GM19324 (cell line): ENCODE results near the gene WIPF3.
A peak's percentile ranks its signal among the peaks of the same experiment; 100 is the strongest.

Experiments
- ATAC-seq: cut with Tn5 transposase; IDR thresholded peaks from one replicate; pipeline ENCODE4 v1.9.1; 2021; ENCODE audit warnings: mild to moderate bottlenecking, moderate library complexity; ENCODE audit not compliant: unreplicated experiment, low FRiP score

WIPF3 gene

DNA sequence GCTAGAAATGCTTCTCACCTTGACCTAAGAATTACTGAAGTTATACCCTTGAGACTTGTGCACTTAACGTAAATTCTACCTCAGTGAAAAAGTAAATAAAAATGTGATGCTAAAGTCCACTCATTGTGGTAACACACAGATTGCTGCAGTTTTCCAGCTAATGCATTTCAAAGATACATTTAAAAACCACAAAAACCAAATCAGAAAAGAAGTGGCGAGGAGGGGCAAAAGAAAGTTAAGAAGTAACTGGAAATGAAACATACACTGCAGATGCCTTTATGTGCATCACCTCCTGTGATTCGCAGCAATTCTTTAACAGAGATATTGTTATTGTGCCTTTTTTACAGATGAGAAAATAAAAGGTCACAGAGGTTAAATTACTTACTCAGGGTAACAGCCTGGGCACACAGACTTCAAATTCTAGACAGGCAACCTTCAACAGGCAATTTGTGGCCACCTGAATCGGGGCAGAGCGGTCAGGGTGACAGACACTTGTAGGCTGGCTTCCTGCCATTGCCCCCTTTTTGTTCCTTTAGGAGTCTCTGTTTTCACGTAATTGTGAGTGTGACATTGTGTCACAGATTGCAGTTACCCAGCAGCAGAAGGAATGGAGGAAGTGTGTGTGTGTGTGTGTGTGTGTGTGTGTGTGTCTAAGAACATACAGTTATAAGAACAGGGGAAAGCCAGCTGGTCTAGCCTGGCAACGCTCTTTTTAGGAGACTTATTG lies 1.9 kb downstream of the WIPF3 start:
- no peak for ATAC-seq

DNA sequence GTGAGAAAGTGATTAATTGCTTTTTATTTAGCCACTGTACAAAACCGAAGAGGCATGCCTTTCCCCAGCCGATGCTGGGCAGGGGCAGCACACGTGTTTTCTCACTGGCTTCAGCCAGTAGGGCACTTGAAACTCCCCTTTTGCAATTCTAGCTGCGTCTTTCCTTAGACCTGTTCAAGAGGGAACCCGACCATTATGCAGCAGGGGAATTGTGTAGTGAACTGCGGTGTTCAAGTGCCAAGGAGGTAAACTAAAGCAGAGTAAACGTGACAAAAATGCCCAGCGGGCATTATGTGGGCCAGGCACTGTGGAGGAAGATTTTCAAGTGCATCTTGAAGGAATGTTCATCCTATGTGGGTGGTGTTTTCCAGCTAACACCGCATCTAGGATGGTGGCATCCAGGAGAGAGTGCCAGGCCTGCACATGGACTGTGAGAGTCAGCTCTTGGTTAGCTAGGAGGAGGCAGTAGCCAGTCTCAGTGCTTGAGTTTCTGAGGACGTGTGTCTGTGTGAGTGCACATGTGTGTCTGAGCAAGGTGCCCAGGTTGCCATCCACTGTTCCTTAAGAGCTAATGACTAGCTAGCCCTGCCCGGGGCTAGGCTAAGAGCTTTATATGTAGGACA lies 3.3 kb downstream of the WIPF3 start:
- no peak for ATAC-seq

DNA sequence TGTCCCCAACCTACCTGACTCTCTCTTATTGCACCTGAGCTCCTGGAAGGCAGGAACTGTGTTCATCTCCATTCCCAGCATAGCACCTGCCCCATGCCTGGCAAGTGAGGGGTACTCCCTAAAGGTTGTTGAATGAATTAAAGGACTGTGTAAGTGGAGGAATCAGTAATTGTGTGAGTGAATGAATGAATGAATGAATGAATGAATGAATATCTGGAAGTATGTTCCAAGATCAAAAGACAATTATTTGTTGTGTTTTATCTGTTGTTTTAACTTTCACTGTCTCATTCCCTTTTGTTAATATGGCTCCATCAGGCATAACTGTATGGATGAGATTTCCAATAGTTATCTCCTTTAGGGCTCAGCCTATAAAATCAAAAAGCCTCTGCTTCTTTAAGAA lies 4.0 kb downstream of the WIPF3 start:
- no peak for ATAC-seq

DNA sequence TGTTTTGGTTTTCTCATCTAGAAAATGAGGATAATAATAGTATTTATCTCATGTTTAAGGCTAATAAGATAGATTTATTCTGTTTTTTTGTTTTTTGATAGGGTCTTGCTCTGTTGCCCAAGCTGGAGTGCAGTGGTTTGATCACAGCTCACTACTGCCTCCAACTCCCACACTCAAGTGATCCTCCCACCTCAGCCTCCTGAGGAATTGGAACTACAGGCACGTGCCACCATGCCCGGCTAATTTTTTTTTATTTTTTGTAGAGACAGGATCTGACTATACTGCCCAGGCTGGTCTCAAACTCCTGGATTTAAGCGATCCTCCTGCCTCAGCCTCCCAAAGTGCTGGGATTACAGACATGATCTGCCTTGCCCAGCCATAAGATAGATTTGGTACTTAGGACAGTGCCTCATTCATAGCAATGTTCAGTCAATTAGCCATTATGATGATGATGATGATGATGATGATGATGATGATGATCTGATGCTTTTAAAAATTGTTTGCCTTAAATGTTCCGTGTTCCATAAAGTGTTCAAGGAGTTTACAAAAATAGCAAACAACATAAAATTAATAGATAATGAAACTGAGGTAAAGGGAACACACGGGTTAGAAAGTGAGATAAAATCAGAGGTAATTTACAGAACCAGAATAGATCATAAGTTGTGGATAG lies 4.6 kb downstream of the WIPF3 start:
- ATAC-seq = no peak

DNA sequence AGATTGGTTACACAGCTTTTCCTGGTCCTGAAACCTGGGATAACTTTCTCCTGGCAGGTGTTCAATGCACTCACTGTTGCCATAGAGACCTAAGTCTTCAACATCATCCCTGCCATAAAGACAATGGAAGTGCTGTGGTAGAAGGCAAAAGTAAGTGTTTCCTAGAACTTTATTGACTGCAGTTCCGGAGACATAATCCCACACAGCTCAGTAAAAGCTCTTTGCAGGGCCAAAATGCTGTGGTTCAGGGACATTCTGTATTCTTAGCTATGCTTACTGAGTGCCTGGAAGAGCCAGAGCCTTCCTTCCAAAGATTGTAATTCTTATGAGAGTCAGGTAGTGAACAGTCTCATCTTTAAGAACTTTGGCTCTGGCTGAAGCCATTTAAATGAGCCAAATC lies 5.3 kb downstream of the WIPF3 start:
- no peak for ATAC-seq

DNA sequence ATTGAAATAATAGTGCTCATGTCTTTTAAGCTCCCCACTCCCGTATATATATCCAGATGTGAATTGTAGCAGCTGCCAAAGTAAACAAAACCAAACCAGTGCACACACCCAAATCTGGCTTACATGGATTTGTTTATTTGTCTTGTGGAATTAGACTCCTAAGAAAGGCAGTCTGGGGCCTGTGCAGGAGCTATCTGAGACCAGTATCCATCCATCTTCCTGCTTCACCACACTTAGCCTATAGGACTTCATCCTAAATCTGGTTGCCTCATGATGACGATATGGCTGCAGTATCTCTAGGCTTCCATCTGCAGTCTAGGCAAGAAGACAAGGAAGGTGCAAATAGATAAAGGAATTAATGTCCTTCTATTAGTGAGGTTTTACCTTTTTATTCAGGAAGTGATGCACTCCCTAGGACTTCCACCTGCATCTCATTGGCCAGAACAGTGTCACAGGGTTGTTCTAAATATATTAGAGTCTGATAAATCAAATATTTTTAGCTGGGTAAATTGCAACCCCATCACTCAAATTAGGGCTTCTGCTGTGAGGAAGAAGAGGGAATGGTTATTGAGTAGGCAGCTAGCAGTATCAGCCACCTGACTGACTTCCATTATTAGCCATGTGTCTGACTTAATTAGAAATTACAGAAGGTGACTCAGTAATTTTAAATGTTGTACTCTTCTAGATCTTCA lies 6.0 kb downstream of the WIPF3 start:
- no peak for ATAC-seq

DNA sequence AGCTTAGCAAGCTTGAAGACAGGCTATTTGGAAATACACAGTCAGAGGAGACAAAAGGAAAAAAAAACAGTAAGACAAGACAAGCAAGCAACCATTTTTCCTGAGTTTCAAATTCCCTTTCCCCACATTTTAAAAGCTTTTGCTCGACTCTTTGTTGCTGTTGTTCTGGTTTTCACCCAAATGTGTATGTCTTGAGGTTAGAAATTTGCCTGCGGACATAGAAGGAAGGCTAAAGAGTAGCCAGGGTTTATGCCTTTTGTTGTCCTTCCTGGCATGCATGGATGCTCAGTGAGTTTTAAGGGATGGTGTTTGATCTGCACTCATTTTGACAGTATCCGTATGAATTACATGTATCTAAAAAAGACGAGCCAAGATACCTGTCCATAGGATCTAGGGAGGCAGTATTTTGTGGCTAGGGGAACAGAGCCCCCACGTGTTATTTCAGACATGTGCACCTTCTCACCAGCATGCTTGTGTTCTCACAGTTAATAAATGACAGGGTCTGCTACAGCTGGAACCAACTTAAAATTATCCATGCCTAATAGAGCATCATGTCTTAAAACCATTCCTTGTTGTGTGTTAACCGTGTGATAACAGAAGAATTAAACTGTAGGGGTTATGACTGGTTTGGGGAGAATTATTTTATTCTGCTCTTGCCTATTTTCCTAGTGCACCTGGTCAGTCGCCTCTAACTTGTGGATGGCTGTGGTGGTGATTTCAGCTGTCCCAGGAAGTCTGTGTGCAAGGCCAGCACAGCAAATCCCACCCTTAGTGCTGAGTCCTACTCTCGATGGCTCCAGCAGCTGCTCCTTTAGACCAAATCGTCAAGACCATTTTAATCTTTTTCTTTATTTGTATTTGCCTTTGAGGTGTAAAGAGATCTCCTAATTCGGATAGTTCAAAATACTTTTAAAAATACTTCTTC lies 9.1 kb downstream of the WIPF3 start:
- ATAC-seq = no peak

DNA sequence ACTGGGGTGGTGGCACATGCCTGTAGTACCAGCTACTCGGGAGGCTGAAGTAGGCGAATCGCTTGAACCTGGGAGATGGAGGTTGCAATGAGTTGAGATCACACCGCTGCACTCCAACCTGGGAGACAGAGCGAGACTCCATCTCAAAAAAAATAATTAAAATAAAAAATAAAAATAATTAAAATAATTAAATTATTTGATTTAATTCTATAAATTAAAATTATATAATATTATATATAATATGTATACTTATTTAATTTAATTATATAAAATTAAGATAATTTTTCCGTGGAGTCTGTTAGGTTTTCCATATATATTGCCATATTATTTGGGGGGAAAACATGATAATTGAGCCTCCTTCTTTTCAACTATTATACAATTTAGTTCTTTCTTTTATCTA lies 12.0 kb downstream of the WIPF3 start:
- no peak for ATAC-seq

DNA sequence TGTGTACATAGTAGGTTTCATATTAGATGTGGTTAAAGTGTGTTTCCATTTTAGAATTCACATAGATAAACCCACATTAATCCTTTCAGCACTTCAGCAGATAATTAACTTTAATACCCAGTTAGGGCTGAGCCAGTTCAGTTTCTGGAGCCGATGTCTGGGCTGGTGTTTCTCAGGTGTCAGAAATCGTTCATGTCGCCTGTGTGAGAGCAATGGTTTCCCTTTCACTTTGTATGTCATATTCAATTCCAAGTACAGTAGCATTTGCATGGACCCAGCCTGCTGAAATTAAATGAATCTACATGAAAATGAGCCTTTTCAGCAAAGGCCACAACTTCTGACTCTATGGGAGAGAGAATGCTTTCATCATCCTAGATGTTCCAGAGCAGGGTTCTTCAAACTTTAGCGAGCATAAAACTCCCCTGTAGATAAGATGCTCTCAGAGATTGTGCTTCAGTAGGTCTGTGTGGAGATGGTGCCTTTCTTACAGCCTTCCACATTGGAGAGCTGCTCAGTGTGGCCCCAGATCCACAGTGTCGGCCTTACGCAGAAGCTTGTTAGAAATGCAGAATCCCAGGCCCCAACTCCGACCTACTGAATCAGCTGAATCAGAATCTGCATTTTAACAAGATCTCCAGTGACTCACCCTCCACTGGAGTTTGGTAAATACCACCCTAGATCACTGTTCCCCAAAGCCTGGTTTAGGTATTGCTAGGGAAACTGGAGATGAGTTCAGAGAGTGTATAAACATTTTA lies 19.6 kb downstream of the WIPF3 start:
- ATAC-seq = peak; percentile 89

DNA sequence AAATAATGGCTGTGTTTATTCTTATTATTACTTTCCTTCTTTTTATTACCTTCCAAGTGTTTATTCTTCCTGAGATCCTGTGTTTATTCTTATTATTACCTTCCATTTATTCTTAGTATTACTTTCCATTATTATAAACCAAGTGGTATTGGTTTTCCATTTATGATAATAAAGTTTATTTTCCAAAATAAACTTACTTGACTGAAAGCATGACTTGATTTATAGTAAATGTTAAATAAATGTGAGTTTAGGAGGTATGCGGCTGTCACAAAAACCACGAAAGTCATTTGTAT lies 20.2 kb downstream of the WIPF3 start:
- no peak for ATAC-seq

DNA sequence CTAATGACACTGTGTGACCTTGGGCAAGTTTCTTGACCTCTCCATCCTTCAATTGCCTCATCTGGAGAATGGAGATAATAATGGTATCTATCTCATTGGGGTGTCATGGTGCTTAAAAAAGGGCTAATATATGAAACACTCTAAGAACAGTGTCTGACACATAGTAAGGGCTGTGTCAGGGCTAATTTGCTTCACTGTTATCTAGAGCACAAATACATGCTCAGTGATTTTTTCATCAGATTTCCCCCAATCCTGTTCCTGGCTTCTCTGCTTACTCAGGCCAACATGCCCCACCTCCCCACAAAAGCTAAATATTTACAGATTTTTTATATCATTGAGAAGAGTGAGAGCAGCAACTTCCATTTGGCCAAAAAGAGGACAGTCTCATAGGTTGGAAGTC lies 20.6 kb downstream of the WIPF3 start:
- no peak for ATAC-seq

DNA sequence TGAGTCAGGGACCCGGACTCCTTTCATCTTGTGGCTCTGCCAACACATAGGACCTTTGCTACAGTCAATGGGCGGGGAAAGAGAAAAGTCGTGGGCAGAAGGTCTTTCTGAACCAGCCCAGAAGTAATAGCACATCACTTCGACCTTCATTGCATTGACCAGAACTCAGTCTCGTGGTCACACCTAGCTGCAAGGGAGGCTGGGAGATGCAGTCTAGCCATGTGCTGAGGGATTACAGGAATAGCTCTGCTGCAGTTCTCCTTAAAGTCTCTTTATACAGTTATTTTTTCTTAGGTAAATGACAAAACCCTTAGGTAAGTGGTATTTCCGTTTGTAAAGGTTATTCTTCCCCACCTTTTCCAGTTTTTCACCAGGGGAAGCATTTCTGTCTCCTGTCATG lies 25.4 kb downstream of the WIPF3 start:
- no peak for ATAC-seq

DNA sequence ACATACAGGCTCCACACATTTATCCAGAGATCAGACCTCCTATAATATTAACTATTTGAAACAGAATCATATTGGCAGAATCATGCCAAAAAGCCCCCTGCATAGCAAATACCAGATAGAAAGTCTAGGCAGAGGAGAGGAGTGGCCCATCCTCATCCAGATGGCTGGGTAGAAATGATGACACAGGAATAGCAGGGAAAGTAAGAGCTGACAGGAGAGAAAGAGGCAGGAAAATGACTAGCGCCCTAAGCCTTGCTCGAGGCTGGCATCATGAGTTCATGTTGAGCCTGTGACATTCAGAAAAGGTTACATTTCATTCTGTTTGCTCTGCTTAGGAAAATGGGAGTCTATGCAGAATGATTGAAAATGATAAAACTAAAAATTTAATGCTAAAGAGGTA lies 27.6 kb downstream of the WIPF3 start:
- no peak for ATAC-seq

DNA sequence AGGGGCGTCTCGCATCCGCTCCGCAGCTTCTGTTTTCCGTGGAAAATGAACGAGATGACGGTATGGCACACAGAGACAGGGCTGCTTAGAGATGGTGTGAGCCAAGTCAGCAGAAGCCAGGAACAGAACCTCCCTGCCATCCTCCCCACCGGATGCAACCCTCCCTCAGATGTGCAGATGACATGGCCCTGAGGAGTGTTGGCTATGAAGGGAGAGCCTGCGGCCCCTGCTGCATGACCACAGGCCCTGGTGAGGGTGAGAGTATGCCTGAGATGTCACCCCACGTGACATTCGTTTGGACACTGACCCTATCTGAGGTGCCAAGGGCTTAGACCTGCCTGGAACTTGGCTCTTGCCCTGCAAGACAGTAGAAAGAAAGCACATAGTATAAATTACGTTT lies 29.4 kb downstream of the WIPF3 start:
- no peak for ATAC-seq

DNA sequence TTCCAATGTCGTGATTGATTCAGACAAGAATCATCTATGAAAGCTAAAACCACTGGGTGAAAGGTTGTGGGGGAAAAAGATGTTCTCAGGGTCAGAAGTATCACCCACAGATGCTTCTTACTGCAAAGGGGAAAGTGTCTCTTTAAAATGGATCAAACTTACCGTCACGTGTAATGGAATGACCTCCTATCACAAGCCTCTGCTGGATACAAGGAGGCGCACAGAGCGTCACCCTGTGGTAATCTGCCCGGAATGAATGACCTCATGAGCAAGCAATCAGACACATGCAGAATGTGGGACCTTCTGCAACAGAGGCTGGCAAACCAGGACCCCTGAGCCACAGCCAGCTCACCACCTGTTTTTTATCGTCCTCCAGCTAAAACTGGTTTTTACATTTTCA lies 33.0 kb downstream of the WIPF3 start:
- no peak for ATAC-seq

DNA sequence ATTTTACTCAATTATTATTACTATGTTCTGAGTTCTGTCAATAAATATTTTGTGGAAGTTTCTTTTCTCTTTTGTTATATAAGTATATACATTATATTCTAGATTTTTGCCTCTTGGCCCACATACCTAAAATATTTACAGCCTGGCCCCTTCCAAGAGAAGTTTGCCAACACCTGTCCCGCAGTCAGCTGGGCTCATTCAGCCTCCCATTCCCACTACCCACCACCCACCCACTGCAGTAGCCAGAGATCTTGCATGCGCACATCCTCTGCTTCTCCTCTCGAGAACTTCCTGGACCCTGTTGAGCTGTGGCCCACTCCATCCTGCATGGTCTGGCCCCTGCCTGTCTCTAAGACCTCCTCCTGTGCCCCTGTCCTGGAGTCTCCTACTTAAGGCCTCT lies 33.6 kb downstream of the WIPF3 start:
- no peak for ATAC-seq

DNA sequence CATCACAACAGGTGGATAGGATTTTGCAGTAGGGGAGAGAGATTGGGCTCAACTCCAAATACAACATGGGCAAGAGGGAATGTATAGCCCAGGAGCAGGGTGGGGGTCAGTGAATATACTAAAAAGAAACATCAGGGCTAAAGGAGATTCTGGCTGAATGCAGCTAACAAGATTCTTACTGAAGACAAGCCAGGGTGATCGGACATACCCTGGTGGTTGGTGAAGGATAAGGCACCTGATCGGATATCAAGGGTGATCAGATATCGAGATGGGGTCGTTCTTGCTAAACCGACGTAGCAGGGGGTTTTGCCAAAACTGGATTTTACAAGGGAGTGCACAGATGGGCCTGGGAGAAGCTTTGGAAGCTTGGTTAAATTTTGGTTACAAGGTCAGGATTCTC lies 34.4 kb downstream of the WIPF3 start:
- no peak for ATAC-seq

DNA sequence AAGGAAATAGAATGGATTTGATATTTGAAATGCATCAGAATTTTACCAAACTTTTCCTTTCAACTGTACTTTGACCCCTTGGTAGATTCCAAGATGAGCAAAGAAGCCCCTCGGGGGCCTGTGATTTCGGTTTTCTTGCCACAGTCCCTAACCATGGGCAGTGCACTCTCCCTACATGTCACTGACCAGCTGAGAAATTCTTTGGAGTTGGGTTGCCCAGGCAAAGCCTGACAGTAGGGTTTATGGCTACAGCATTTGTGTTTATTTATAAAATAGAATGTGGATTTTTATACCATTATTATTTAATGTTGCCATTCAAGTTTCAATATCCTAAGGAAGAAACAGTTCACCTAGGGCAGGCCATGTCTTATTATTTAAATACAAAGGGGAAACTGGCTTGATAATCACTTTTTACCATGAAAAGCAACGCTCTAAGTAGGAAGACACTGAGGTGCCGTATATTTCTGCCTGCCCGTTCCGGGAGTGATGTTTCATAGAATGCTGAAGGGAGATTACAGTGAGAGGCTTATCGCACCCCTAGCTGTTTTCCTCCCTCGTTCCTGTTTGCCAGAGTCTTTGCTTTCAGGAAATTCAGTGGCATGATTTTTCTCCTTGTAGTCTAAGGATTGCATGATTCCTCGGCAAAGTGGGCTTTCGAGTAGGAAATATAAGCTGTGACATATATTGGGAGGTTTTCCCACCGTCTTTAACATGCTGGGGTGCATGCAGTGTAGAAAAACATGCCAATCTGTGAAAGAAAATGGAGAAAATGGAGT lies 35.8 kb downstream of the WIPF3 start:
- ATAC-seq = no peak

DNA sequence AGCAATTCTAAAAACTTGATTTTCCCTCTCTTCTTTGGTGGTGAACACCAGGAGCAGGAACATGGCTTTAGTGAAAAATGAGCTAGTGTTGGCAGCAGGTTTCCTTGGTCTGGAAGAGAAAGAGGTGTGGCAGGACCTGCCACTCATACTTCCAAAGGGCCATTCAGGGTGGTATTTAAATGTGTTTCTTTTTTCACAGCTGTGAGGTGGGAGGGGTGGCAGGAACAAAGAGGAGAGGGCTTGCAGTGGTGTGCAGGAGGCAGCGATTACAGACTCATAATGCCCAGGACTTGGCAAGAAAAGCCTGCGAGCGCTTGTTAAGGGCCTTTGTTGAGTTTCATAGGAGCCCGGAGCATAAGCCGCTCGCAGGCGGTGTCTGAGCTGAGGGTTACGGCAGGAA lies 36.8 kb downstream of the WIPF3 start:
- ATAC-seq = no peak
